ENCODE data around the gene KCP. TPM values are rescaled to one million over a fixed set of nuclear protein-coding genes. Genes with fewer than 3 reads are reported as not detected.

KCP gene
- total RNA-seq, 5 donors from 2014 or later (not counting 1 experiment from before 2014, with no cell fraction given) = 0.20 to 0.92 (median 0.53) TPM

DNA sequence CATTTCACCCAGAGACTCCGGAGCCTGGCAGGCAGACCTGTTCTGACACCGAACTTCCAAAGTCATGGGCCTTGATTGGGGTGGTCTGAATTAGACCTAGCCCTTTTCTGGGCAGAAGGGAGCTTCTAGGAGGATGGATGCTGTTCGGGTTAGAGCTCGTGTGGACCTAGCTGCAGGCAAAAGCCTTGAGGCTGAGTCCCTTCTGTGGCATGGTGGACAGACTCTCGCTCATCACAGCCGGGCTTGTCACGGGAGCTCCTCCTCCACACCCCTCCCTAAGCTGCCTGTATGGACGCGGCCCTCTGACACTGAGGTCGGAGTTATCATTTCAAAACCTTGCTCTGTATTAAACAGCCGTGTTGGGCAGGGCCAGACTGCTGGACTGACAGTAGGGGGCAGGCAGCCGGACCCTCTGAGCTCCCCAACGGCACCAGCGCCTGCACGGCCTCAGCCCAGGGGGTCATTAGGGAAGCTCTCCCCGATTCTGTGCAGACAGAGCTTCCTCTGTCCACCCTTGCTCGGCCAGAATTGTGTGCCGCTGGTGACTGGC, 29.4 kb upstream of the KCP start:
- ChIA-PET POLR2A (no interaction called here), CTCF (interaction anchor here in 1 of 2 donors (0.9 kb wide), 1 partner anchor 224 kb away, joined by 3 read pairs; no protein-coding TSS in a partner anchor)
- Histone ChIP-seq H3K9me3 (no peaks in the 10 kb centered on the region), H3K4me3 (ENCODE audit: control insufficient read depth in 1 of 2, extremely low read depth in 1 of 2, low read length in 1 of 2) (peak overlapping the region in 1 of 2 donors; percentile 18), H3K4me1 (ENCODE audit: control insufficient read depth in 1 of 2, extremely low read depth in 1 of 2, insufficient read depth in 2 of 2, low read length in 2 of 2) (peaks cover 0 to 39% of the 10 kb centered on the region in 2 experiments), H3K27me3 (replicated peaks in 1 of 2; ENCODE audit: control insufficient read depth in 2 of 2, extremely low read depth in 1 of 2, insufficient read depth in 2 of 2, low read length in 1 of 2) (peaks cover 0 to 44% of the 10 kb centered on the region in 2 experiments), H3K36me3 (ENCODE audit: control insufficient read depth in 2 of 2, extremely low read depth in 1 of 2, insufficient read depth in 1 of 2, low read length in 1 of 2) (no peaks in the 10 kb centered on the region), H3K27ac (ENCODE audit: low read length) (peak overlapping the region; percentile 54)
- ATAC-seq (replicated peaks in 1 of 4) (no peak), DNase-seq (no peak)
- peaks cover 31 to 40% (median 34%) of the 10 kb centered on the region in 3 donors for H3K4me1 Mint-ChIP-seq
- H3K36me3 Mint-ChIP-seq = no peaks in the 10 kb centered on the region
- H3K9me3 Mint-ChIP-seq = no peaks in the 10 kb centered on the region
- H3K27ac Mint-ChIP-seq = peak overlapping the region; percentile 34 to 52
- H3K27me3 Mint-ChIP-seq = peaks cover 12% of the 10 kb centered on the region in 2 donors
- H3K4me3 Mint-ChIP-seq = peak overlapping the region; percentile 79 to 94 (median 87)
- 60% methylated on average over 15 of the region's 18 CpGs for whole genome bisulfite sequencing (ENCODE audit: insufficient coverage)

DNA sequence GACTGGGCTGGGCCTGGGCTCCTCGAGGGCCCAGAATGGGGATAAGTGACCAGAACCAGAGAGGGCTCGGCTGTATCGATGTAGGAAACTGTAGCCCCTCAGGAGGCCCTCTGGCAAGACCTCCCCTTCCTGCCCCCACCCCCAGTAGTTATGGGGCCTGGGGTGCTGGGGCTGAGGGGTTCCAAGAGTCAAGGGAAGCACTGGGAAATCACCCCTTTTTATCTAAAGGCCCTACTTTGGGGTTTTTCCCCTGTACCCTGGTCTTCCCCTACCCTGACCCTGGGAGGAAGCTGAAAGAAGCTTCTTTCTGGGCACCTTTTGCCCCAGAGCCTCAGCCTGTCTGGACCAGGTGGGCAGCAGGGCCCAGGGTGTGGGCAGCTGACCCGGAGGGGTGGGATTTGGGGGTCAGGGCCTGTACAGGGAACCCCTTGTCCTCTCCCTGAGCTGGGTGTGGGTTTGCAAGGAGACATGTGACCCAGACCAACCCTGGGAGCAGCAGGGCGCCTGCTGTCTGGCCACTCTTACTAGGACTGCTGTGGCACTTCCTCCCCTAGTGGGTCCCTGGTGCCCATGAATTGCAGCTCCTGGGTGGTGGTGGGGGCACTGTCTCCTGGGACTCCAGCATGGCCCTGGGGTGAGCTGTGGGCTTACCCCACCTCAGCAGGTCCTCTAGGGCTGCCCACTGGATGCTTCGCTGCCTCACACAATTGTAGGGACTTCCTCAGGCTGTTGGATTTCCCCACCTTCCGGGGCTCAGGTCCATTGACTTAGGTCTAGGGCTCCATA, 28.8 kb upstream of the KCP start:
- H3K4me3 Mint-ChIP-seq = peak overlapping the region; percentile 79 to 94 (median 87)
- no peaks in the 10 kb centered on the region for H3K36me3 Mint-ChIP-seq
- H3K27me3 Mint-ChIP-seq = peaks cover 12% of the 10 kb centered on the region in 2 donors
- H3K4me1 Mint-ChIP-seq = peaks cover 31 to 42% (median 34%) of the 10 kb centered on the region in 3 donors
- ATAC-seq (replicated peaks in 1 of 4) (peak in 1 of 4 experiments; percentile 73), DNase-seq (peak in 2 of 35 experiments; percentile 20 to 56)
- ChIA-PET CTCF (interaction anchor here in 1 of 2 donors (0.9 kb wide), 1 partner anchor 224 kb away, joined by 3 read pairs; no protein-coding TSS in a partner anchor), POLR2A (interaction anchor here in 1 of 2 donors (0.6 kb wide), 1 partner anchor 75 kb away, joined by 6 read pairs; no protein-coding TSS in a partner anchor)
- Histone ChIP-seq H3K36me3 (ENCODE audit: control insufficient read depth in 2 of 2, extremely low read depth in 1 of 2, insufficient read depth in 1 of 2, low read length in 1 of 2) (no peaks in the 10 kb centered on the region), H3K27ac (ENCODE audit: low read length) (peak overlapping the region; percentile 54), H3K4me3 (ENCODE audit: control insufficient read depth in 1 of 2, extremely low read depth in 1 of 2, low read length in 1 of 2) (peak overlapping the region in 1 of 2 donors; percentile 70), H3K9me3 (no peaks in the 10 kb centered on the region), H3K4me1 (ENCODE audit: control insufficient read depth in 1 of 2, extremely low read depth in 1 of 2, insufficient read depth in 2 of 2, low read length in 2 of 2) (peaks cover 0 to 39% of the 10 kb centered on the region in 2 experiments), H3K27me3 (replicated peaks in 1 of 2; ENCODE audit: control insufficient read depth in 2 of 2, extremely low read depth in 1 of 2, insufficient read depth in 2 of 2, low read length in 1 of 2) (peaks cover 0 to 47% of the 10 kb centered on the region in 2 experiments)
- H3K27ac Mint-ChIP-seq = peak overlapping the region in 1 of 2 donors; percentile 34
- no peaks in the 10 kb centered on the region for H3K9me3 Mint-ChIP-seq
- WGBS (ENCODE audit: insufficient coverage) = 59% methylated on average over 2 of the region's 7 CpGs

DNA sequence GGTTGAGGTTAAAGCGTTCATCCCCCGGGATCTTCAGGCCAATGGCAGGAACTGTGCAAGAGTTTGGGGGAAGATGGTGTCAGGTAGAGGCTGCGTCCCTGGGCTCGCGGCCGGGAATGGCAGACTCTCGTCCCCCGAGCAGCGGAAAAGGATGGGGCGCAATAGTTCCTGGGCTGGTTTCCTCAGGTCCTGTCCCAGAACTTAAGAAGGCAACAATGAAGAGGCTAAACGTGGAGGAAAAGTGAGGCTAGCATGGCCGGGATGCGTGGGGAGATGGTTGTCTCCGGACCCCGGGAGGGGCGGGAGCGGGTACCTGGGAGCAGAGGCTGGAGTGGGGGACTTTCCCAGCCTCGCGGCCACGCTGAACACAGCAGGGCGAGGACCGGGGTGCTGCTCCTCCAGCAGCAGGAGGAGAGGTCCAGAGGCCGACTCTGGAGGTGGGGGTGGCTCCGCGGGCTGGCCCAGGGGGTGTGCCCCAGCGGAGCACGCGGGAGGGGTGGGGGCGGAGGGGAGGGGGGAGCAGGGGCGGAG, 28.1 kb upstream of the KCP start:
- H3K4me1 ChIP-seq (ENCODE audit: control insufficient read depth in 1 of 2, extremely low read depth in 1 of 2, insufficient read depth in 2 of 2, low read length in 2 of 2) = peaks cover 0 to 43% of the 10 kb centered on the region in 2 experiments
- CTCF ChIA-PET = no interaction called here
- H3K27me3 ChIP-seq (replicated peaks in 1 of 2; ENCODE audit: control insufficient read depth in 2 of 2, extremely low read depth in 1 of 2, insufficient read depth in 2 of 2, low read length in 1 of 2) = peaks cover 0 to 47% of the 10 kb centered on the region in 2 experiments
- WGBS (ENCODE audit: insufficient coverage) = 2% methylated on average over 22 of the region's 30 CpGs
- no peaks in the 10 kb centered on the region for H3K36me3 Mint-ChIP-seq
- peak in 2 of 35 experiments; percentile 14 to 32 for DNase-seq
- H3K4me3 Mint-ChIP-seq = peak overlapping the region; percentile 79 to 94 (median 87)
- peak overlapping the region; percentile 49 to 89 for H3K27ac Mint-ChIP-seq
- H3K4me1 Mint-ChIP-seq = peaks cover 32 to 44% (median 35%) of the 10 kb centered on the region in 3 donors
- peak in 3 of 4 experiments; percentile 3 to 39 (median 10) for ATAC-seq (replicated peaks in 1 of 4)
- peak overlapping the region; percentile 52 for H3K27ac ChIP-seq (ENCODE audit: low read length)
- H3K4me3 ChIP-seq (ENCODE audit: control insufficient read depth in 1 of 2, extremely low read depth in 1 of 2, low read length in 1 of 2) = peak overlapping the region; percentile 68 to 70
- H3K36me3 ChIP-seq (ENCODE audit: control insufficient read depth in 2 of 2, extremely low read depth in 1 of 2, insufficient read depth in 1 of 2, low read length in 1 of 2) = no peaks in the 10 kb centered on the region
- POLR2A ChIA-PET = interaction anchor here in 1 of 2 donors (0.6 kb wide), 1 partner anchor 74 kb away, joined by 6 read pairs; no protein-coding TSS in a partner anchor
- H3K27me3 Mint-ChIP-seq = peaks cover 12% of the 10 kb centered on the region in 2 donors
- no peaks in the 10 kb centered on the region for H3K9me3 Mint-ChIP-seq
- H3K9me3 ChIP-seq = no peaks in the 10 kb centered on the region

DNA sequence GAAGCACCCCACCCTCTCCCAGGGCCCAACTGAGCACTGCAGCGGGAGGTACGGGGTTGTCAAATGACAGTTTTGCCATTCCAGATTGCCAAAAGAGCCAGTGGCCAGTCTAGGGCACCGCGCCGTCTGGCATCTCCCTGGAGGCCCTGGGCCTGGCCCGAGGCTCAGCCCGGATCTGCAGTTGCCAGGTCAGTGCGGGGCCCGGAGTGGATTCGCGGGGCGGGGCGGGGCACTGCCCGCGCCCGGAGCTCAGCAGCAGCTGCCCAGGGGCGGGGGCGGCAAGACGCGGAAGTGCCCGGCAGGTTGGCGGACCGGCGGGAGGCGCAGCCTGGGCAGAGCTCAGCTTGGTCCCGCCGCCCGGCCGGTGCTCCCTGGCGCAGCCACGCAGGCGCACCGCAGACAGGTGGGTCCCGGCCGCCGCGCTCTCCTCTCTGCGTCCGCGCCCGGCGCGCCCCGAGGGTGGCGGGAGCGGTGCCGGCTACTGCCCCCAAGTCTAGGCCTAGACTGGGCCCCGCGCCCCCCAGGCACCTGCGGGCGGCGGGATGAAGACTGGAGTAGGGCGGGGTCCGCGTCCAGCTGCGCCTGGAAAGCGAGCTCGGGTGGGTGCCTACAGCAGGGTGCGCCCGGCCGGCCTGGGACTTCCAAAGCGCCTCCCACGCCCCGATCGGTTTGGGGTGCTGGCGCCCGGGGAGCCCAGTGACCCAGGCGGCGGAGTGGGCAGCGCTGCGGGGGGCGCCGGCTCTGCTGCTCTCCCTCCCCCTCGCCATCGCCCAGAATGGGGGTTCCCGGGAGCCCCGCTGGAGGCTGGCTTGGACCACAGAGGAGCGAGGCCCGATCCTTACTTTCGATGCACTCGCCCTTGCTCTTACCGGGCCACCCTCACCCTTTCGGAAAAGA, 27.4 kb upstream of the KCP start, which contains the start of gene IRF5:
IRF5 (plus strand) TSS at position 281 of the 897 bp plus-strand sequence. CDS start 4,155 bp downstream, outside the sequence.
- ATAC-seq (replicated peaks in 1 of 4) = peak in 3 of 4 experiments; percentile 22 to 36 (median 33)
- H3K27ac ChIP-seq (ENCODE audit: low read length) = peak within 1 kb of the TSS; percentile 52
- ChIA-PET POLR2A (no interaction called here), CTCF (no interaction called here)
- Mint-ChIP-seq H3K4me3 (peak within 1 kb of the TSS; percentile 79 to 94 (median 87)), H3K36me3 (no peaks in the 10 kb centered on the region), H3K4me1 (peaks cover 39 to 51% (median 43%) of the 10 kb centered on the region in 3 donors), H3K9me3 (no peaks in the 10 kb centered on the region), H3K27ac (peak within 1 kb of the TSS; percentile 49 to 89), H3K27me3 (peaks cover 12% of the 10 kb centered on the region in 2 donors)
- H3K36me3 ChIP-seq (ENCODE audit: control insufficient read depth in 2 of 2, extremely low read depth in 1 of 2, insufficient read depth in 1 of 2, low read length in 1 of 2) = no peaks in the 10 kb centered on the region
- H3K4me3 ChIP-seq (ENCODE audit: control insufficient read depth in 1 of 2, extremely low read depth in 1 of 2, low read length in 1 of 2) = peak within 1 kb of the TSS; percentile 68 to 70
- peak in 2 of 35 experiments; percentile 20 to 35 for DNase-seq
- peaks cover 4 to 50% of the 10 kb centered on the region in 2 experiments for H3K4me1 ChIP-seq (ENCODE audit: control insufficient read depth in 1 of 2, extremely low read depth in 1 of 2, insufficient read depth in 2 of 2, low read length in 2 of 2)
- 2% methylated on average over 83 of the region's 83 CpGs for WGBS (ENCODE audit: insufficient coverage)
- peaks cover 0 to 47% of the 10 kb centered on the region in 2 experiments for H3K27me3 ChIP-seq (replicated peaks in 1 of 2; ENCODE audit: control insufficient read depth in 2 of 2, extremely low read depth in 1 of 2, insufficient read depth in 2 of 2, low read length in 1 of 2)
- no peaks in the 10 kb centered on the region for H3K9me3 ChIP-seq

DNA sequence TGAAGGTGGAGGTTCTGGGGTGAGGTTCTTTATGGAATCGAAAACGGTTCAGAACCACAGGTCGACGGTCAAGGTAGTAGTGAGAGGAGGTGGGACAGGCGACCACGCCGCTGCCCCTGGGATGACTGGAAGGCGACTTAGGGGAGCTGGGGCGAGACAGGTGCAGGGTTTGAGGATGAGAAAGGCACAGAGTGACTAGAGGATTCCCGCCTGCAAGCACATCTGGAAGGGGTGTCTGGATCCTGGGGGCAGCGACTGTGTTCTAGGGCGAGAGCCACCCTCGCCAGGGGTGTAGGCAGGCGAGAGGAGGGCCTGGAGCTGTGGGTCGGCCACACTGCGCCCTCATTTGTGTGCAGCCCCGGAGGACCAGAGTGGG, 26.8 kb upstream of the KCP start:
- Histone ChIP-seq H3K27me3 (replicated peaks in 1 of 2; ENCODE audit: control insufficient read depth in 2 of 2, extremely low read depth in 1 of 2, insufficient read depth in 2 of 2, low read length in 1 of 2) (peaks cover 0 to 47% of the 10 kb centered on the region in 2 experiments), H3K4me3 (ENCODE audit: control insufficient read depth in 1 of 2, extremely low read depth in 1 of 2, low read length in 1 of 2) (peak overlapping the region; percentile 39 to 68), H3K9me3 (no peaks in the 10 kb centered on the region), H3K4me1 (ENCODE audit: control insufficient read depth in 1 of 2, extremely low read depth in 1 of 2, insufficient read depth in 2 of 2, low read length in 2 of 2) (peaks cover 7 to 56% of the 10 kb centered on the region in 2 experiments), H3K36me3 (ENCODE audit: control insufficient read depth in 2 of 2, extremely low read depth in 1 of 2, insufficient read depth in 1 of 2, low read length in 1 of 2) (no peaks in the 10 kb centered on the region), H3K27ac (ENCODE audit: low read length) (no peak overlapping the region)
- ATAC-seq (replicated peaks in 1 of 4) (no peak), DNase-seq (no peak)
- 76% methylated on average over 17 of the region's 17 CpGs for WGBS (ENCODE audit: insufficient coverage)
- no peaks in the 10 kb centered on the region for H3K36me3 Mint-ChIP-seq
- peaks cover 12% of the 10 kb centered on the region in 2 donors for H3K27me3 Mint-ChIP-seq
- CTCF ChIA-PET = no interaction called here
- H3K9me3 Mint-ChIP-seq = no peaks in the 10 kb centered on the region
- H3K4me1 Mint-ChIP-seq = peaks cover 44 to 58% (median 45%) of the 10 kb centered on the region in 3 donors
- peak overlapping the region; percentile 68 to 94 (median 76) for H3K4me3 Mint-ChIP-seq
- POLR2A ChIA-PET = no interaction called here
- H3K27ac Mint-ChIP-seq = peak overlapping the region in 1 of 2 donors; percentile 82
